HG03175 (cell line): Measurements from ENCODE around the gene FBXW4.
"Not testable (repeated sequence)": the region's sequence is repeated elsewhere in the genome, so short reads cannot be mapped to it uniquely, and the experiment has no call there.

ENCODE experiments used
- ATAC-seq: cut with Tn5 transposase; IDR thresholded peaks from one replicate; pipeline ENCODE4 v1.9.1; 2021; ENCODE audit warnings: mild to moderate bottlenecking, moderate library complexity; ENCODE audit not compliant: unreplicated experiment

FBXW4 gene

DNA sequence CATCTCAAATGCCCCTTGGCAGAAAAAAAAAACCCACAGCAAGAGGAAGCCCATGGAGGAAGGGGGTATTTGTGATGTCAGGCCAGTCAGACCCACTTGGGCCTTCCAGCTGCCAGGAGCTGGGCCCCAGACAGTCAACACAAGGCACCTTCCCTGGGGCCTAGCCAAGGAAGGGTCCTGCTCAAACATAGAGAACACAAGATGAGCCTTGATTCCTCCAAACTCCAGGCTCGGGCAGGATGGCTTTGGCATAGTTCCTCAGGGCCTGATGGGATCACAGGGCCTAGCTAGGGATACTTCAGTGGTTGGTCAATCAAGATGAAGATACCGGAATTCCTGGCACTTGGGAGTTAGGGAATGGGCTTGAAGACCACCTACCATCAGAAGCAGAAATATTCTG is 76.1 kb downstream of the FBXW4 start:
- no peak for ATAC-seq

DNA sequence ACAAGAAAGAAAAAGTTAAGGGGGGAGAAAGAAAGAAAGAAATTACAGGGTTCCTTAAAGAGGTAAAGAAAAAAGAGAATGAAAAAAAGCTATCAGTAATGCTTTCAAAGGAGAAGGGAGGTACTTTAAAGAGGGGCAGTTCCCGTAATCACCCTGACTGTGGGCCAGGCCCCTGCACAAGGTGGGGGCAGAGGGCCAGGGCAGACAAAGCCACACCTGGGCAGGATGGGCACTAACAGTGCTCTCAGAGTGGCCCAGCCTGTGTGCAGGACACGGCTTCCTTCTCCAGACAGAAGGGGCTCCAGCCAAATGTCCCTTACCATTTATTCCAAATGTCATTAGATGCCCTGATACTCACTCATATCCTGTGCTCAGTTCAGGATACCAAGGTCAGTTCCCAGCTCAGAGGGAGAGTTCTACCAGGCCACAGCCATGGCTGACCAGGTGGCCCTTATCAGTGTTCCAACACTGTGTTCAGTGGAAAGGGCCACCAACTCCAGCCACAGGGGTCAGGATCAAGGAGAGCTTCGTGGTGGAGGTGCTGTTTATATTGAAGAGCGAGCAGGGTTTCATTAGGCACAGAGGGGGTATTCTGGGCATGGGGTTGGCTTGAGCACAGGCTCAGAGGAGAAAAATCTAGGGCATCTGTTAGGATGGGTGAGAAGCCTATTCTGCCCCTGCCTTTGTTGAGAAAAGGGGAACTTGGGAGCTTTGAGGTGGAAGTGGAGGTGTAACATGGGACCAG is 77.0 kb downstream of the FBXW4 start:
- no peak for ATAC-seq

GRCh38 chr10:101617102-101617823 is 77.7 kb downstream of the FBXW4 start:
- no peak for ATAC-seq

- no peak for ATAC-seq
These were observed 78.4 kb downstream of the FBXW4 start for GRCh38 chr10:101616415-101617101.

DNA sequence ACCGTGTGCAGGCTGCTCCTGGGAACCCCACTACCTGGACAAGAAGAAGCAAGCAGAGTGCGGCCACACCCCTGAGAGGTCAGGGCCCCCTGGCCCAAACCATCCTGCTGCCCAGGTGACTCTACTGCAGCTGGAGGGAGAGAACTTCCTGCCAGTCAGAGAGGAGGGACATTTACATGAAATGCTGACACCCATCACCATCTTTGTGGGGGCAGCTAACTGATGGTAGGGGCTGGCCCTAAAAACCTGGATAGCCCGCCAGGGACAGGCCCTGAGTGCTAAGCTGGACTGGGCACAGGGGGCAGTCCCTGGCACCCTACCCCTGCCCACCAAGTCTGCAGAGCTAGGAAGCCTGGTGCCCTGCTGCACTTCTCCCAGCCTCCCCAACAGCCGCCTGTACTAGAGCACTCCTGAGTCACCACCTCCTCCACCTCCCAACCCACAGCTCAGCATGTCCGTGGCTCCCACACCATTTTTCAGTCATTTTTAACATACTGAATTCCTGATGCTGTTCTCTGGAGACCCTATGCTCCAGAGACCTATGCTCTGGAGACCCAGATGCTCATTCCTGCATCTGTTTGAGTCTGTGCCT is 79.3 kb downstream of the FBXW4 start:
- ATAC-seq: no peak

DNA sequence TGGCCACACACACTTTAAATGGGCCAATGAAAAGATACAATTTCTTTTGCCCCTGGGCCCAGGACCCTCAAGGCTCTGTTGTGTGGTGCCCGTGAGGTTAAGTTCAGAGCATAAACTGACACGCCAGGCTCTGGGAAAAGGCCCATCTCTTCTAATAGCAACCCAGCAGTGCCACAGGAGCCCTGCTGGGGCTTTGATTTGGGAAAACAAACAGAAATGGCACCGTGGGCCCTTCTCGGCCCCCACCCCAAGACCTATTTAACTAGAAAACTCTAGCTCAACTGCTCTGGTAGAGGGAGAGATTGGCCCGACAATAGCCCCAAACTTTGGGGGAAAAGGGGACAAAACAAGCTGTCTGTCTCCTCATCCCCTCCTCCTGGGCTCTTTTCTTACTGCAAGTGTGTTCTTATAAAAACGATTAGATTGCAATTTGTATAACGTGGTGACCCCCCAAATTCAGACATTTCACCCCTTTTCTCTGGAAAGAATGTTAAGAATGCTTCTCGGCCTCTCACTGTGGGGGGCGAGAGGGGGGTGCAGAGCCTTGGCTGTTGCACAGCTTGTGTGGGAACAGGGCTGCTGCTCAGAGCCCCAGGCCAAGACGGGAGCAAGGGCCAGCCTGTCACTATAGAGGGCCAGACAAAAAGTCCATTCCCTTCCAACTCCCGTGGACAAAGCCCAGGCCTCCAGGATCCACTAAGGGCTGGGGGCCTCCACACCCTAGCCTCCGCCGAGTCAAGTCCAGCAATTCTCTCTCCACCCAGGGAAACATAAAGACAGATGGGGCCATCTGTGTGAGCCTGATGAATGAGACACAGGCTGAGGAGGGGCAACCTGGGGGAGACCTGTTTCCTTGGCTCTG is 80.1 kb downstream of the FBXW4 start:
- ATAC-seq: no peak

- ATAC-seq: no peak
These were observed 81.3 kb downstream of the FBXW4 start for GRCh38 chr10:101613646-101614045.

DNA sequence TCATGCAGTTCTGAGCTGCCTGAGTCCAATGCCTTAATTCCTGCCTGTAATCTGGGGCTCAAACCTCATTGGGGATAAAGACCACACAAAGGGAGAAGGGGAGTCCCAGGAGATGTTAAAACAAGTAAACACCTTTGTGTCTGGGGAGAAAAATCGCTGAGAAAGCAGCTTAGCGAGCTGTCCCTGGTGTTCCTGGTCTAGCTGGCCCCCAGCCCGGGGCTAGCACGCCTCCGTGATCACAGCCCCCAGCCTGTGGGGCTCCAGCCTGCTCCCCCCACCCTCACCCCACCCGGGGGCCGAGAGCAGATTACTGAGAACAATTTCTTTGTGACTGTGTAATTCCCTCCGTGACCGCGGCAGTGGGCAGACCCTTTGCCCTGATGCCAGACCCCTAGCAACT is 82.1 kb downstream of the FBXW4 start:
- no peak for ATAC-seq

GRCh38 chr10:101612086-101612485 is 82.9 kb downstream of the FBXW4 start:
- no peak for ATAC-seq

DNA sequence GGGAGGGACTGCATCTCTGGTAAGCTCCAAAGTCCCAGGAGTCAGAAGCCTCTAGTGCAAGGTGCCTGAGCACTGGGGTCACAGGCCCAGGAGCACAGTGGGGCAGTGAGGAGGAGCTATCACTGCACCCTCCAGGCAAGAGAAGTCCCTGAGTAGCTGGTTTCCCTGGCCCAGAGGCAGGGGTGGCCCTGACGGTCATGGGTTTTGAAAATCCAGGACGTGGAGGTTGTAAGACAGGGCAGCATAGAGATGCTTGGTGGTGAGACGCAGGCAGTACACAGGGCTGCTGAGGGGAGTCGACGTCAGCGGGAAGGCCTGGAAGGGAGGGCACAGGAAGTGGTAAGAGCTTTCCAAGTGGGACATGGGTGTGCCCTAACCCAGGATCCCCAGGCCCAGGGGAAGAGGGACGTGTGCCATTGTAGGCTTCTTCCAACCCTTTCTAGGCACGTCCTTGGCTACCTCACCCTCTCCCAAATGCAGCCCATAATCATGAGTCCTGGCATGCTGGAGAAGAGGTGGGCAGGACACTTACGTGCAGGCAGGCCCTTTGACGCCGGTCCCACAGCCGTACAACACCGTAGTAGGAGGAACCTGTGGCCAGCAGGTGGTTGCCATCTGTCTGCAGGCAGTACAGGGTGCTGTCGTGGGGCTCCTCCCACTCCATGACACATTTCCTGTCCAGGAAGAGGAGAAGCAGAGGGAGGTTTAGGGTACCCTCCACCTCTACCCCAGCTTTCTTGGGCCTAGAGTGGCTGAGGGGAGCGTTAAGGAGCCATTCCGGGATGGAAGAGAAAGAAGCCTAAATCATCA is 83.7 kb downstream of the FBXW4 start:
- no peak for ATAC-seq

GRCh38 chr10:101609481-101609880 is 85.5 kb downstream of the FBXW4 start:
- ATAC-seq: no peak

DNA sequence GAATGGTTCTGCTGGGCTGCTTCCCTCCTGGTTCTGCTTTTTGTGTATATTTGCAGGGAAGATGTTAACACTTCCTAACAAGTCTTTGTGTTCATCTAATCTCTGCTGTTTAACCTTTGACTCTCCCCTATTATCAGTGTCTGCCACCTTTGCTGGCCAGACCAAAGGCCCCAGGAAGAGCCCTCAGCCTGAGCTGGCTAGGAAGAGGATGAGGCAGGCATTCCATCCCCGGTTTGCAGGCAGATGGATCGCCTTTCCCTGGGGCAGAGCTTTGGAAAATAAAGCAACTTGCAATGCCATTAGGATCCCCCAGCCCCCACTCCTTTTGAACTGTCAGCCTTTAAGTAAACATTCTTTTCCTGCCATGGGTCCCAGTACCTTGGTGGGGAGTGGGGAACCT is 87.8 kb downstream of the FBXW4 start:
- no peak for ATAC-seq

GRCh38 chr10:101602761-101603398 is 92.1 kb downstream of the FBXW4 start:
- ATAC-seq: peak; percentile 74

DNA sequence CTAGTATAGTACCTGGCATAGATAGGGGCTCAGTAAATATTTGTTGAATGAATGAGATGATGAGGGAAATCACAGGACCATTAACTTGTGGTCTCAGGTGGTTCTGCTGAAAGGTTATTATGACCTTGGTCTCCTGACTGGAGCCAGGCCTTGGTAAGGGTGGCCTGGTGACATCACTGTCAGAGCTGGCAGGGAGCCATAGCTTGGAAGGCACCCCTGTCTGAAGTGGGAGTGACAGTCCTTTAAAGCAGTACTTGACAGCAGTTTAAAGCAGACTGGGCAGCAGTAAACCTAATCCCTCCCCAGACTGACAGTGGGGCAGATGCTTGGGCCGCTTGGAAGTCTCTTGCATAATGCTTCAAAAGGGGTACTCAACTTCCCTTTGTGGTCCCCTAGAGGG is 93.4 kb downstream of the FBXW4 start:
- ATAC-seq: no peak

DNA sequence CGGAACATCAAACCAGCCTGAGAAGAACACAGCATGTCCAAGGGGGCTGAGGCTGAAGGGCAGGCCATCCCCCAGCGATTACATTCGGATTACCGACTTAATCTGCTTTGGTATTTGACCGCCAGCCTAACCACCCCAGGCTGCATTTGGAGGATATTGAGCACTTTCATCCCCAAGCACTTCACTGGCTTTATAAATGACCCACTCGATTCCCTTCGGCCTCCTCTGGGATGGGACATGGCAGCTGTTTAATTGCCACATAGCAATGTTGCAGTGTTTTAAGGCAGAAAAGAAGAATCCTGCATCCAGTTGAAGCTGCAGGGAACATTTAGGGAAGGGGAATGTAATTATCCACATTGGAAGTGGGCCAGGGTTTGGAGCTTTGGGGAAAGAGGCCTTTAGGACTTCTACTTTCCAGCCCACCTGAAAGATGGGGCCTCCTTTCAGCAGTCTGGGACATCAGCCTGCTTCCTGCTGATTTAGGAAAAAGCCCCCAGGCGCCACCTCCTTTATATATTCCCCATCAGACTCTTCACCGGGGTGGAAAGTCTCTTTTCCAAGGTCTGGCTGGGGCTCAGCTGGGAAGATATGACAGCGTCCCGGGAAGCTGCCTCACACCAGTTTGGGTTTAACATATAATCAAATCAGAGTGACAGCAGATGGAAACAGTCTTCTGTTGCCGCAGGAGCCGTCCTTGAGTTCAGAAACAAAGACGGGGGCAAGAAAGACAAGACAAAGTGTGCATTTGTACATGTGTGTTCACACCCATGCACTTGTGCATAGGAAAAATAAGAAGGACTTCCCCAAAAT is 97.7 kb downstream of the FBXW4 start:
- no peak for ATAC-seq

DNA sequence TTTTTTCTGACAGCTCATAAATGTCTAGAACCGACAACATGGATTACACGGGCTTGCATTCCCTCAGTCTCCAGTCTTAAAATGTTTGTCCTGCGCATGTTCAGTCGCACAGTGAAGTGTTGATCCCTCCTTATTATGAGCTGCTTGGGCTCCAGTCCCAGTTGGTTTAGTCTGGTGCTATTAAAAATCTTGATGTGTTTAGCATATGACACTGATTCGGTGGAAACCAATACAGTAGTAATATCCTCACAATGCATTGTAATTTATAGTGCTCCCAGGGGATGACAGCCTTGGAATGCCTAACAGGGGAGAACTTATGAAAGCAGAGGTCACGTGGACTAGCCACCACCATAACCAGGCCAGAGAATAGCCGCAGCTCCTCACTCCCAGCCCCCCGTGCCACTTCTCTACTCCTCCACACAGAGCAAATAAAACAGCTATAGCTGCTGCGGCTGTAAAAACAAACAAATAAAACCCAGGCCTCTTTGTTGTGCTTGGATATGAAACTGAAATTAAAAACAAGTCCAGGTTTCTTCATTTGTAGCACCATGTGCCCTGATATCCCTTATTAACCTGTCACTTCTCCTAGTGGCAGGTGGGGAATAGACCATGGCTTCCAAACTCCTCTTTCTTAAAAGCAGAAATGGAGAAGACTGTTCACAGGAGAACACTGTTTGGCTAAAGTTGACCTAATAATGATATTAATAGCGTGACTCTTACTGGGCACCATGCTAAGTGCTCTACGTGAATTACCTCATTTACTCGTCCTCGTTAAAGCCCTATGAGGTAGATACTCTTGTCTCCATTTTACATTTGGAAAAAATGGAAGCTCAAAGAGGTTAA is 99.2 kb downstream of the FBXW4 start:
- ATAC-seq: no peak

GRCh38 chr10:101593331-101593730 is 101.6 kb downstream of the FBXW4 start:
- ATAC-seq: not testable (repeated sequence)

DNA sequence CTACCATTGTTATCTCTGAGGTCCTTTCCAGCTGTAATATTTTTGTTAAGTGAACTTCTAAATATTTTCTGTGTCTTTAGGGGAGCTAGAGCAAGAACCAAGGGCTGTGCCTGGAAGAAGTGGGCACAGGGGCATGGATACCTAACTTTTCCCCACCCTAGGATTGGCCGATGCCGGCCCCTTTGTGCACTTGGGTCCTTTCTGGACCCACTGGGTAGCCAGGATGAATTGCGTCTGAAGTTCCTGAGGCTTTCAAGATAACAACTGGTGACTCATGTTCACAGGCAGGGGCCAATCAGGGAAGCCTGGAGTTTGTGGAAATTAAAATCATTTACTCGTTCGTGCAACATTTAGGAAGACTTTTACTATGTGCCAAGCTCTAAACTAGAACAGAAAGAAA is 106.1 kb downstream of the FBXW4 start:
- no peak for ATAC-seq
